ENCODE results near the gene KIF9. TPM values are rescaled to one million over a fixed set of nuclear protein-coding genes. Genes with fewer than 3 reads are reported as not detected.

The KIF9 gene
- total and polyA plus RNA-seq, 2 of the 8 experiments (the other 6 are each of a cell fraction or from before 2014, with no cell fraction given), result 5.0 to 8.0 TPM

GRCh38 chr3:47273564-47273963, 9.0 kb downstream of the KIF9 start:
- Histone ChIP-seq H3K18ac (ENCODE audit: extremely low read depth, low read length) (no peak overlapping the region), H2BK15ac (ENCODE audit: low read length) (no peak overlapping the region), H2AFZ (ENCODE audit: low read length) (no peak overlapping the region; the same call in 1 of the 2 replicates), H3K9me3 (ENCODE audit: insufficient read depth in 2 of 2, low read depth in 1 of 2, low read length in 1 of 2) (no peaks in the 10 kb centered on the region), H3K14ac (ENCODE audit: insufficient read length) (no peak overlapping the region), H3K4ac (replicated peaks; ENCODE audit: insufficient read length, low read depth, low read length) (no peak overlapping the region), H3K23ac (ENCODE audit: insufficient read length) (no peak overlapping the region), H3K27me3 (replicated peaks in 1 of 4; ENCODE audit: control insufficient read depth in 3 of 4, extremely low read depth in 1 of 4, insufficient read depth in 3 of 4, low read length in 3 of 4) (no peaks in the 10 kb centered on the region), H4K91ac (replicated peaks; ENCODE audit: insufficient read length, low read length) (no peak overlapping the region), H3K56ac (replicated peaks; ENCODE audit: insufficient read length, low read depth, low read length) (no peak overlapping the region), H3K79me1 (ENCODE audit: low read depth, low read length) (no peaks in the 10 kb centered on the region), H2BK20ac (ENCODE audit: low read length) (no peak overlapping the region), H3K79me2 (ENCODE audit: control insufficient read depth in 1 of 2, insufficient read depth in 2 of 2, low read length in 2 of 2) (no peaks in the 10 kb centered on the region), H3K27ac (ENCODE audit: low read depth, low read length) (no peak overlapping the region), H4K8ac (ENCODE audit: extremely low read depth, insufficient read depth, low read length) (no peak overlapping the region), H3K36me3 (ENCODE audit: control insufficient read depth in 2 of 4, insufficient read depth in 4 of 4, low read length in 3 of 4) (no peaks in the 10 kb centered on the region), H3K4me1 (replicated peaks in 1 of 4; ENCODE audit: control insufficient read depth in 3 of 4, insufficient read depth in 4 of 4, low read length in 3 of 4) (no peaks in the 10 kb centered on the region), H4K20me1 (replicated peaks in 1 of 2; ENCODE audit: control insufficient read depth in 1 of 2, insufficient read depth in 2 of 2, low read length in 2 of 2) (no peaks in the 10 kb centered on the region), H3K4me2 (ENCODE audit: insufficient read depth in 1 of 2, low read depth in 2 of 2, low read length in 2 of 2) (no peak overlapping the region), H4K5ac (ENCODE audit: insufficient read length, low read depth, low read length) (no peak overlapping the region), H3K9ac (replicated peaks in 1 of 4; ENCODE audit: extremely low read depth in 1 of 4, low read depth in 3 of 4, low read length in 3 of 4) (no peak overlapping the region), H2BK120ac (replicated peaks; ENCODE audit: low read depth, low read length) (no peak overlapping the region), H3K4me3 (ENCODE audit: extremely low read depth in 1 of 4, insufficient read depth in 2 of 4, low read depth in 3 of 4, low read length in 4 of 4) (no peak overlapping the region), H2AK5ac (ENCODE audit: low read depth, low read length) (no peak overlapping the region), H2BK12ac (ENCODE audit: low read depth, low read length) (no peak overlapping the region), H2BK5ac (ENCODE audit: low read depth, low read length) (no peak overlapping the region), H3K23me2 (ENCODE audit: low read depth, low read length) (no peaks in the 10 kb centered on the region)
- TF ChIP-seq CTCF (IDR thresholded peaks at IDR 0.05; ENCODE audit: control extremely low read depth in 1 of 3, insufficient read depth in 1 of 3, low read depth in 1 of 3, low read length in 3 of 3) (peak in 2 of 3 experiments; percentile 41 to 46; a peak in 2 of 4 replicates), TEAD4 (IDR thresholded peaks at IDR 0.05; ENCODE audit: low read depth, low read length) (peak; percentile 45; the same call in 1 of the 2 replicates), RAD21 (IDR thresholded peaks at IDR 0.05 in 1 of 2, conservative IDR thresholded peaks at IDR 0.05 in 1 of 2; ENCODE audit: low read depth in 2 of 2, low read length in 2 of 2) (0 out of 4 replicates have a peak, but pooled peaks of 1 of the 2 experiments have one; percentile 9), SIX5 (IDR thresholded peaks at IDR 0.05; ENCODE audit: low read depth, low read length) (no peak)
- FAIRE-seq, result peak; percentile 45
- 88% methylated on average over 5 of the region's 5 CpGs; no CpG with 5 or more reads in 1 of the 2 experiments for WGBS, 2 experiments (ENCODE audit: extremely low coverage in 1 of 2, insufficient coverage in 1 of 2, insufficient read length in 1 of 2, insufficient replicate concordance in 2 of 2, low coverage in 1 of 2, low lambda C conversion rate in 2 of 2, missing lambda C conversion rate in 1 of 2)
- CTCF ChIA-PET (ENCODE audit: partially characterized antibody), result interaction anchor here (0.8 to 2.2 kb wide), 8 partner anchors 9 to 221 kb away, joined by 3 to 13 read pairs (median 4); no protein-coding TSS in a partner anchor
- DNase-seq (ENCODE audit: low read depth in 1 of 2, low spot score in 2 of 2), result peak in 1 of 2 experiments; percentile 52
- POLR2A ChIA-PET (ENCODE audit: partially characterized antibody), result interaction anchor here (0.8 kb wide), 1 partner anchor 22 kb away, joined by 3 read pairs; no protein-coding TSS in a partner anchor
